Measurements from ENCODE around the gene PCGF1.

PCGF1 gene

DNA sequence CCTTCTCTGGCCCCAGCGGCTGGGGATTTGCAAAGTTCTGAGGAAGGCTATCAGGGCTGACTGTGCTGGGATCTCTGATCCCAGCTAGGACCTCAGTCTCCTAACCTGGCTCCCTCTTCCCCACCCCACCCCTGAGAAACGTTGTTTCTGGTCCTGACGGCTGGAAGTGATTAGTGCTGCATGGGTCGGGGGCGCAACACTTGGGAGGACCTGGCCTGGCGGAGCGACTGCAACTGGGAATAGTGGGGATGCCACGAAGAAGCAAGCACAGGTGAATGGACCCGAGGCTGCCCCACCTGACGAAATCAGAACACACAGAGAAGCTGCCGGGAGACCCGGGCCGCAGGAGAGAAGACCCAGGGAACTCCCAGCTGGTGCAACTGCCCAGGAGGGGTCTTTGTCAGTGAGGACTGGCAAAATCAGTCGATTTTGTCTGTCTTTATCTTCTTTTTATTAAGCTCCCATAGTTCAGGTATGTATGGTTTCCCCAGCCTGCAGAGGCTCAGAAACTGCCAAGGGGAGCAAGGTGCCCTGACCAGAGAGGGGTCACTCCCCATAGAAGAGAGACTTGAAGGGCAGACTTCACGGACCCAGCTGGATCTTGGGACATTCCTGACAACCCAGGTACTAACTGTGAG, 7.4 kb downstream of the PCGF1 start:
- Histone ChIP-seq H3K9me3 (ENCODE audit: severe bottlenecking) (no peaks in the 10 kb centered on the region), H3K27ac (peak overlapping the region; percentile 71), H3K27me3 (ENCODE audit: insufficient read depth, low read depth, severe bottlenecking) (no peaks in the 10 kb centered on the region), H3K36me3 (peaks cover 25% of the 10 kb centered on the region), H3K4me3 (ENCODE audit: low read depth, low read length) (no peak overlapping the region)
- no peak for DNase-seq
- TF ChIP-seq, protein P1, sequence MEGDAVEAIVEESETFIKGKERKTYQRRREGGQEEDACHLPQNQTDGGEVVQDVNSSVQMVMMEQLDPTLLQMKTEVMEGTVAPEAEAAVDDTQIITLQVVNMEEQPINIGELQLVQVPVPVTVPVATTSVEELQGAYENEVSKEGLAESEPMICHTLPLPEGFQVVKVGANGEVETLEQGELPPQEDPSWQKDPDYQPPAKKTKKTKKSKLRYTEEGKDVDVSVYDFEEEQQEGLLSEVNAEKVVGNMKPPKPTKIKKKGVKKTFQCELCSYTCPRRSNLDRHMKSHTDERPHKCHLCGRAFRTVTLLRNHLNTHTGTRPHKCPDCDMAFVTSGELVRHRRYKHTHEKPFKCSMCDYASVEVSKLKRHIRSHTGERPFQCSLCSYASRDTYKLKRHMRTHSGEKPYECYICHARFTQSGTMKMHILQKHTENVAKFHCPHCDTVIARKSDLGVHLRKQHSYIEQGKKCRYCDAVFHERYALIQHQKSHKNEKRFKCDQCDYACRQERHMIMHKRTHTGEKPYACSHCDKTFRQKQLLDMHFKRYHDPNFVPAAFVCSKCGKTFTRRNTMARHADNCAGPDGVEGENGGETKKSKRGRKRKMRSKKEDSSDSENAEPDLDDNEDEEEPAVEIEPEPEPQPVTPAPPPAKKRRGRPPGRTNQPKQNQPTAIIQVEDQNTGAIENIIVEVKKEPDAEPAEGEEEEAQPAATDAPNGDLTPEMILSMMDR (IDR thresholded peaks at IDR 0.05; ENCODE audit: low read depth, low read length) = no peak

DNA sequence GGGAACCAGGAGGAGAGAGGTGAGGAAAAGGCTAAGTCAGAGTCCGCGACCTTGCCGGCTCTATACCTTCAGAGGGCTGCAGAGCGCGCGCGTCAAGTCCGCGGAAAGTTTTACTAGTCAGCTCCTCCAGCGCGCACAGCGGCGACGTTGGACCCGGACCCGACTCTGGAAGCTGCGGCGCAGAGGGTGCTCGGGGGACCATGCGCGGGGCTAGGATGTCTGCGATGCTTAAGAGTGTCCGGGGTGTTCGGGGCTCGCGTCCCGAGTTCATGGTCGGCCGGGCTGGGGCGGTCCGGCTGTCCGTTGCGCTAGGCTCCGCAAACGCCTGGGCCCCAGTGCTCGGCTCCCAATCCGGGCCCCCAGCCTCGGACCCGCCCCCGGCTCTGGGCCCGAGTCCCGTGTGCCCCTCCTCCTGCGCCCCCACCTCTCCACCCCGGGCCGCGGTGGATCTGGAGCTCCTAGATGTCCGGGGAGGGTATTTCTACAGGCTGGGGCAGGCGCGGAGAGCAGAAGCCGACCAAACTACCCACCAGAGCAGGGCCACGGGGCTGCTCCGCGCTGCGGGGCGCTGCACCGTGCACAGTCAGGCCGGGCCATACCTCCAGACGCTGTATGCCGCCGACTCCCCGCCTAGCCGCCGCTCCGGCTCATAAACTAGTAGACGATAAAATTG, 8.1 kb downstream of the PCGF1 start, which contains the start of gene LBX2:
Gene LBX2, minus strand, starts transcription at position 337 of the 673 bp plus-strand sequence. Its CDS starts 66 bp downstream, at position 271.
- Histone ChIP-seq H3K9me3 (ENCODE audit: severe bottlenecking) (no peaks in the 10 kb centered on the region), H3K27me3 (ENCODE audit: insufficient read depth, low read depth, severe bottlenecking) (no peaks in the 10 kb centered on the region), H3K27ac (peak within 1 kb of the TSS; percentile 71), H3K4me3 (ENCODE audit: low read depth, low read length) (no peak within 1 kb of the TSS), H3K36me3 (peaks cover 20% of the 10 kb centered on the region)
- DNase-seq = no peak
- TF ChIP-seq, protein P1 (IDR thresholded peaks at IDR 0.05; ENCODE audit: low read depth, low read length) = no peak

DNA sequence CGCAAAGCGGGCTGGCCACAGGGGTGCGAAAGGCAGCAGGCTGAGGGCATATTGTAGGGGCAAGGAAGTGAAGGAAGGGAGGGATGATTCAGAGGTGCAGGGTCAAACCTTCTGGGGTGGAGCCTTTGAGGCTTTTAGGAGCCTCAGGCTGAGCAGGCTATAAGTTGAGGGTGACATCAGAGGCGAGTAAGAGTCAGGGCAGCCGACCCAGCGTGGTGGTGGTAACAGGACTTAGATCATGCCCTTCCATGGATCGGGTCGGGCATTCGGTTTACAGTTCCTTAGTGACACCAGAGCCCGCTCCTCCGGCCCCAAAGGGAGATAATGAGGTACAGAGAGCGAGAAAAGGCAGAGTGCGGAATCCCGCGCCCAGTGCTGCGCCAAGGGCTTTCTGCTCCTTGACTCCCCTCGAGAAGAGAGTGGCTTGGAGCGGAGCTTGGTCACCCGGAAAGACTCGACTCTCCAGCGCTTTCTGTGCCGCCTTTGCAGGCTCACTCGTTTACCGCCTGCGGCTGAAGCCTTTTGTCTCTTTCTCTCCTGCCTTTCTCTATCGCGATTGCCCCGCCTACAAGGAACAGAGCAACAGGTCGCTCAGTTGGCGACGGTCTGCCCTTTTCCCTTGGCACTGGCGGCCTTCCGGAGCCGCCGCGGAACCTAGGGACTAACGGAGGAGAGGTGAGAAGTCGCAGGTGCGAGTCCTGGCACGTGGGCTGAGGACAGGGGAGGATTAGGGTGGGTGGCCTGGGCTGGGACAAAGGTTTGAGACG, 8.8 kb downstream of the PCGF1 start:
- TF ChIP-seq, protein P1 (IDR thresholded peaks at IDR 0.05; ENCODE audit: low read depth, low read length) = no peak
- Histone ChIP-seq H3K36me3 (peaks cover 24% of the 10 kb centered on the region), H3K4me3 (ENCODE audit: low read depth, low read length) (no peak overlapping the region), H3K27me3 (ENCODE audit: insufficient read depth, low read depth, severe bottlenecking) (no peaks in the 10 kb centered on the region), H3K9me3 (ENCODE audit: severe bottlenecking) (no peaks in the 10 kb centered on the region), H3K27ac (no peak overlapping the region; the same call in 1 of the 2 replicates)
- DNase-seq = no peak

DNA sequence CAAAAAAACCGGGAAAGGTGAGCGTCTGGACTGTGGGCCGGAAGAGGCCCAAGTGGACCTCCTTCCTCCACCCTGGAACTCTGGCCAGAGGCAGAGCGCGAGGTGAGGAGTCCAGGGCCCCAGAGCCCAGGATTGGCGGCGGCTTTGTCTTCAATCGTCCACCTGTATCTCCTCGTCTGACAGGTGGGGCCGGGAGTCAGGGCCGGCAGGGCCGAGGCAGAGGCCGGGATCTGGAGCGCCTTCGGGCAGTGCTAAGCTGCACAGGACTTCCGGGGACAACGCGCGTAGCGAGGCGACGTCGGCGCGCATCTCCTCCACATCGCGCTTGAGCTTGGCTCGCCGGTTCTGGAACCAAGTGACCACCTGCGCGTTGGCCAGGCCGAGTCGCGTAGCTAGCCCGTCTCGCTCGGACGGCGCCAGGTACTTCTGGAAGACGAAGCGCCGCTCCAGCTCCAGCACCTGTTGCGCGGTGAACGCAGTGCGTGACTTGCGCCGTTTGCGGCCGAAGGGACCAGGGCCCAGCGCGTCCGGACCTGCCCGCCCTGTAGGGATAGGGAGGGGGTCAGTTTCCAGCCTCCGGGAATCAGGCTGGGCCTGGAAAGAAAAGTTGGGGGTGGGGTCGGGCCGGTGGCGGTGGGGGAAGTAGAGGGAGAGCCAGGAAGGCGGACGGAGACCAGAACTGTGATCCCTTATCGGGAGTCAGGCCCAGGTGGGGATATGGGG, 9.6 kb downstream of the PCGF1 start:
- TF ChIP-seq, protein P1 (IDR thresholded peaks at IDR 0.05; ENCODE audit: low read depth, low read length) = no peak
- no peaks in the 10 kb centered on the region for H3K27me3 ChIP-seq (ENCODE audit: insufficient read depth, low read depth, severe bottlenecking)
- H3K4me3 ChIP-seq (ENCODE audit: low read depth, low read length) = no peak overlapping the region
- DNase-seq = no peak
- H3K36me3 ChIP-seq = peaks cover 31% of the 10 kb centered on the region
- H3K27ac ChIP-seq = no peak overlapping the region
- H3K9me3 ChIP-seq (ENCODE audit: severe bottlenecking) = no peaks in the 10 kb centered on the region

DNA sequence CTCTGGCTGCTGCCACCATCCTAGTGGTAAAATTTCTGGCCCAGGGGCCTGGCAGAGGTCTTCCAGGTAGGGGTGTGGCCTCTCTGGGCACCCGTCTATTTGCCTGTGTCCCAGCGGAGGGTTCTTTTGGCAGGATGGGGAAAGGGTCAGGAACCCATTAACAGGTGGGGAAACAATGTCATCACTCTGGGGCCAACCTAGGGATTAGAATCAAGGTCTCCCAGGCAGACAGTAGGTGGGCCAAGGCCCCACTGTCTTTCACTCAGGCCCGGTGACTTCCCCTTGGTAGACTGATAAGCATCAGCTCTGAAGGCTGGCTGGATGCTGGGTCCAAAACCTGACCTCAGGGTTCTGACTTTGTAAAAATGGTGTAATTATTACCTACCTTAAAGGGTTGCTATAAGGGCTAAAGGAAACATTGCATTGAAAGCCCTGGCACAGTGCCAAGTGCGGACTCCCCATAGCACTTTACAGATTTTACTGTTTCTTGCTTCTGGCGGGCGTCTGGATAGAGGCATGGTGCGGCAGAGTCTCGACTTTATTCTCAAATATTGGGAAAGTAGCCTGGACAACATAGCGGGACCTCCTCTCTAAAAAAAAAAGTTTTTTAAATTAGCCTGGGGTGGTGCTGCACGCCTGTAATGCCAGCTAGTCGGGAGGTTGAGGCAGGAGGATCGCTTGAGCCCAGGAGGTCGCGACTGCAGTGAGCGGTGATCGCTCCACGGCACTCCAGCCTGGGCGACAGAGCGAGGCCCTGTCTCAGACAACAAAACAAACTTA, 10.3 kb downstream of the PCGF1 start:
- H3K27ac ChIP-seq = no peak overlapping the region
- TF ChIP-seq, protein P1 (IDR thresholded peaks at IDR 0.05; ENCODE audit: low read depth, low read length) = no peak
- H3K36me3 ChIP-seq = peaks cover 39% of the 10 kb centered on the region
- no peaks in the 10 kb centered on the region for H3K9me3 ChIP-seq (ENCODE audit: severe bottlenecking)
- no peak overlapping the region for H3K4me3 ChIP-seq (ENCODE audit: low read depth, low read length)
- H3K27me3 ChIP-seq (ENCODE audit: insufficient read depth, low read depth, severe bottlenecking) = no peaks in the 10 kb centered on the region
- DNase-seq = no peak

All from WERI-Rb-1 (cell line).